SHP77 treated with DMSO at 0.1 percent for 48 hours (cell line): ENCODE data around the gene UBE2N.
A peak's percentile ranks its signal among the peaks of the same experiment; 100 is the strongest.

Experiments
- DNase-seq: peaks from one replicate; lab custom pipeline; 2025; lab: John Stamatoyannopoulos, UW

The UBE2N gene

DNA sequence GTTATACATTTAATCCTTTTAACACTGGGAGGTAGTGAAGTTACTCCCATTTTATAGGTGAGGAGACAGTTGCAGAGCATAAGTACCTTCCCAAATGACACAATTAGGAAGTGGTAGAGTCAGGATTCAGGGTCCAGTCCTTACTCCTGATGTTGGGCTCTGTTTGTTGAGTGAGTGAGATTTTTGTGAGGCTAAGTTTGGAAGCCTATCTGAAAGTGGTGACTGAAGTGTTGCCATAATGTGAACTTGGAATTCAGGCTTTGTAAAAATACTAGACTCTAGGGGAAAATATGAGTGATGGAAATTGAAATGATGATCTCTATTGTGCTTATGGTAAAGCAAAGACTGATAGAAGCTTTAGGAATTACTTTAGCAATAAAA is 61.8 kb downstream of the UBE2N start:
- no peak for DNase-seq

GRCh38 chr12:93379326-93379980 is 62.3 kb downstream of the UBE2N start:
- DNase-seq = no peak

GRCh38 chr12:93378998-93379325 is 62.8 kb downstream of the UBE2N start:
- DNase-seq = no peak

DNA sequence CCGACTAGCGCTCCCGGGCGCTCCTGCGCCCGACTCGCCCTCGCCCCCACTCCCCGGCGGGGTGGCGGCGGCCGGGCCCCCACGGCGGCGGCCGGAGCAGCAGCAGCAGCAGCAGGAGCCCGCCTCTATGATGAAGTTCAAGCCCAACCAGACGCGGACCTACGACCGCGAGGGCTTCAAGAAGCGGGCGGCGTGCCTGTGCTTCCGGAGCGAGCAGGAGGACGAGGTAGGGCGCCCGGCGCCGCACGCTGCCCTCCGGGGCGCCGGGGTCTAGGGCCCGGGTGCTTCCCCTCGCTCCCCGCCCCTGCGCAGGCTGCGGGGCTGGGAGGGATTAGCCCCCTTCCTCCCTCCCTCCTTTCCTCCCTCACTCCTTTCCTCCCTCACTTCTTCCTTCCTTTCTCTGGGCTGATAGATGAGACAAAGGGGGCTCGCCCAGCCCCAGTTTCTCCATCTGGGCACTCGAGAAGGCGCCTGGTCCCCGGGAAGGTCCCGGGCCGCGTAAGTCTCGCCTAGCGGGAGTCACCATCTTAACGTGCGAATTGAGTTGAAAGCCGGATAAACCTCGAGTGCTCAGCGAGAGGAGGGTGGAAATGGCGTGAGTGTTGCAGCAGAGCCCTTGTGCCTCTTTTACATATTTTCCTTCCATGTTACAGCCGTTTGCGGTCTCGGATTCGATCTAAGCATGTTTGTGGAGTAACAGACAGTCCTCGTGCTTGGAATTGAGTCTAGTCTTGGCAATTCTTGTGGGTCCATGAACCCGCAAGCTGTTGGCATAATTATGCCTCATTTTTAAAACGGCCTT is 63.4 kb downstream of the UBE2N start:
- DNase-seq = peak; percentile 66

DNA sequence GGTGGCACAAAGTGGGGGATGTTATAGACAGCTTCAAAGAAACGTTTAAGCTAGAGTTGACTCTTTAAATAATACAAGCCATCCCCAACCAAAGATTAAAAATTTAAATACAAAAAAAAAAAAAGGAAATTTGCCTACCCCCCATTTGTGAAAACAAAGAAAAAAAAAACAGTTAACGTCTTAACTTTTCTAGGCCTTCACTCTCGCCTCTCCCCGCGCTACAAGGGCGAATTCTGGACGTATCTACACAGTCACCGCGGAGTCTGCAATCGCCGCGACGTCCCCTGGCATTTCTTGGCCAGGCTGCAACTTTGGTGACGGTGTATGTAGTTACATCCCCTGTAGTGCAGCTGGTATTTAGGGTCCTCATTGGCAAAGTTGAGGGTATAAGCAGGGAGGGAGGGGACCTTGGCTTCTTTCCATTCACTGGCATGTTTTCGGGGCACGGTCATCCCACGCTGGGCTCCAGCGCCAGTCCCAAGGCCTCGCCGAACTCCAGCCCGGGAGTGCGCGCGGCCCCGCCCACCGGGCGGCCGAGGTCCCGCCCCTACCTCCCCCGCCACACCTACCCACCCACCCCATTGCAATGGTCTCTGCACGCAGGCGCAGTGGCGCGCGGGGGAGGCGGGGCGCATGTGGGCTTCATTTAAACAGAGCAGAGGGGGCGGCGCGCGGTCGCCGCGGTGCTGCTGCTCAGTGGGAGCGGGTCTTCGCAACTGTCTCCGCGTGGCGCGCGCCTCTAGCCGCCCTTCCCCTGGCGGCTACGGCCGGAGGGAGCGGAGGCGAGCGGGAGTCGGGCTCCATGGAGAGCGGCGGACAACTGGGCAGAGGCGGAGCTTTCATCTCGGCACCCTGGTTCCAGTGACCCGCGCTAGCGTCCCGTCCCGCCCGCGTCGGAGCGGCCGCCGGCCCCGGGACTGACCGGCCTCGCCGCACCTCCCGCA is 64.2 kb downstream of the UBE2N start, which contains the start of gene NUDT4:
TSS of gene NUDT4 (plus strand) at position 674 of the 944 bp plus-strand sequence. CDS start 398 bp downstream, outside the sequence.
- DNase-seq = peak; percentile 69

DNA sequence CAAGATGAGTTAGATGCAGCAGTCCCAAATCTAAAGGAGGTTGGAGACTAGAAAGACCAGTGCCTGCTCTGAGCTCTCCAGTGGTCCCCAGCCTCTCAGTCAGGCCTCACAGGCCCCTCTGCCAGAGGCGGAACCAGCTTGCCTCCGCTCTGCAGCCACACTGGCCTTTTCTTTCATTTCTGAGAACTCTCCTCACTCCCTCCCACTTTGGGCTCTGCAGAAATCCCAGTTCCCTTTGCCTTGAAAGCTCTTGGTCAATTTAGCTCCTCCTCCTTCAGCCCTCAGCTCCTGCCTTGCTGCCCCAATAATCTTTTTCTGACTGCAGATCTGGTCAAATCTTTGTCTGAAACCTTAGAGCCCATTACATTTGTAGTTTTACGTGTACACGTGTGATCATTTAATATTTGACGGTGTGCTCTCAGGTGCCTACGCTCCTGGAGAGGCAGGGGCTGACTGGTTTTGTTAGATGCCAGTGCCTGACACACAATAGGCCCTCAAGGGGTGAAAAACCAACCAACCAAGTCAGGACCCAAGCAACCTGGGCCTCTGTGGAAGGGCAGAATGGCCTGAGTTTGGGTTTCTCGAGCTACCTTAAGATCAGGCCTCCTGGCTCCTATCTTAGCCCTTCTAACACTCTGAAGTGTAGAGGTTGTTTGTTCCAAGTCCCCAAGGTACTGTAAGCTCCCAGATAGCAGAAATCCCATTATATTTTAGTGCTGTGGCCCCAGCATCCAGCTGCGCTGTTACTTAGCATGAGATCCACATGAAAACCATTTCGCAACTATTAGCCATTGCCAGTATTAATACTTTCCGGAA is 65.1 kb downstream of the UBE2N start:
- no peak for DNase-seq

DNA sequence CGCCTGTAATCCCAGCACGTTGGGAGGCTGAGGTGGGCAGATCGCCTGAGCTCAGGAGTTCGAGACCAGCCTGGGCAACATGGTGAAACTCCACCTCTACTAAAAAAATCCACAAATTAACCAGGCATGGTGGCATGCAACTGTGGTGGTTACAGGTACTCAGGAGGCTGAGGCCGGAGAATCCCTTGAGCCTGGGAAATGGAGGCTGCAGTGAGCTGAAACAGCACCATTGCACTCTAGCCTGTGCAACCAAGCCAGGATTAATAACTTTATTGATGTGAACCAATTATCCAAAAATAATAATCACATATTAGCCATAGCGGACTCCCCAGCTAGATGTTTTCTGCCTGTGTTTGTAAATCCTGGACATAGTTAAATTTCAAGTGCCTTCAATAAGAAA is 65.8 kb downstream of the UBE2N start:
- DNase-seq = no peak

DNA sequence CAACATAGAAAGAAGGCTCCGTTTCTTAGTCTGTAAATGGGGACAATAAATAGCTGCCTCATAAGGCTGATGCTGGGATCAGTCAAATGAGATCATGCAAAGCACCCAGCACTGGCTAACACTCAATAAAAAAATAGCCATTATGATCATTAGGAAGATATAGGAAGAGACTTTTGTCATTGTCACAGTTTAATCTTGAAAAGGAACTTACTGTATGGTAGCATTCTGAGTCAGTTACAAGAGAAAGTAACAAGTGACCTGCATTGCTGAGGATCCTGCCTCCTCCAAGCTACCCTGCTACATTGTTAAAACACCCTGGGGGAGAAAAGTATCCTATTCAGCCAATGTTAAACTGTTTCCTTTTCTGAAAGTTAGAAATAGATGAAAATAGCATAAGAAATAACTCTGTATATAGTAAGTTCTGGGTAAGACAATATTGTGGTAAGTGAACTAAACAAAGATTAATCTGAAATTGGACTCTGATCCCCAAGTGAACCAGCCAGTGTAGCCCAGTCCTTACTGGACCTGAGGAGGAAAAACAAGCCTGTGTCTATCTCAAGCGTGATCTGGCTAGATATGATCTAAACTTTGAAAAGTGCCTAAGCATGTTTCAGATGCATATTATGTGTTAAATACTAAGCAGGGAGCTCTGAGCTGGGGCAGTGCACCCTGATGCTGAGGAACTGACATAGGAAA is 67.6 kb downstream of the UBE2N start:
- DNase-seq = no peak

DNA sequence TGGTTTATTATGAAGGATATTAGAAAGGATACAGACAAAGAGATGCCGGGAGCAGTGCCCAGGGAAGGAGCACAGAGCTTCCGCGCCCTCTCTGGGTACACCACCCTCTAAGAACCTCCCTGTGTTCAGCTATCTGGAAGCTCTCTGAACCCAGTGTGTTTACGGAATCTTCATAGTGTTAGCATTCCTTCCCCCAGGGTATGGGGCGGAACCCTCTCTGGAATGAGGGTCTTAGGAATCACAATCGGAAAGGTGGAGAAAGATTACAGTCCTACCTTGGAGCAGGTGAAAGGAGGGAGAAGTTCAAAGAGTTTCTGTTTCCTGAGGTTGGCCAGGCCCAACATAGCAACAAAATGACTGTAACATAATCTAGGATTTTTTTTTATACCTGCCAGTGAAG is 70.8 kb downstream of the UBE2N start:
- no peak for DNase-seq

- DNase-seq = no peak
These were observed 72.2 kb downstream of the UBE2N start for GRCh38 chr12:93369505-93369904.

- DNase-seq = no peak
These were observed 73.0 kb downstream of the UBE2N start for GRCh38 chr12:93368766-93369165.

DNA sequence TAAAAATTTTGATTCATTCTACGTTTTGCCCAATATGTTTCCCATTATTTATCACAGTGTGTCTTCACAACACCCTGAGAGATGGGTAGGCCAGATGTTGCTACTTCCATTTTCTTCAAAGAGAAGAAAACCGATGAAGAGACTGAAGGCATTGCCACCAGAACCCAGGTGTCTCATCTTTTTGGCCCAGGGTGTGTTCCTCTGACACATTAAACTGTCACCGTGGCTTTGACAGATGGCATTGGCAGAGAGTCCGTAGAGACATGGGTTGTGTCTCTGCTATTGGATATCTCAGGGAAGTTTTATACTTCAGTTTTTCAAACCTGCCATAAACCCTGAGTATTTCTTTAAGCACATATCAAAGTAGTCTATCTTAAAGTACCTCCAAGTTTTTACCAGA is 75.3 kb downstream of the UBE2N start:
- no peak for DNase-seq

GRCh38 chr12:93365616-93366405 is 75.9 kb downstream of the UBE2N start:
- no peak for DNase-seq

DNA sequence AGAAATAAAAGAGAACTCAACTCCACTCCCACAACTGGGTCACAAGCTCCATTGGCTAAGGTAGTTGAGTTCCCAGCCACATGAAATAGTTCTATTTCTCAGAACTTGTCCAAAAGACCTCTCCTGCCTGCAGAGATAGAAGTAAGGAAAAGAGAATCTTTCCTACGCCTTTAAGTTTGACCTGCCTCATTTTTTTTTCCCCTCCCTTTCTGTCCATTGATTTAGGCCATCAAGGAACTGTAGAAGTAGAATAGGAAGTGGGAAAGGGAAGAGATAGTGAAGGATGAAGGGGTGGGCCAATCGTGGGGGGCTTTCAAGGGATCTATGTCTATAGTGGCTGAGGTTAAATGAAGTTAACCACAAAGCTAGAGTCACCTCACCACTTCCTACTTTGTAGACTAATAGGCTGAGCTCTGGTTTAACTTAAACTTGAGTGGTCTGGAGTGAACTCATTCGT is 77.9 kb downstream of the UBE2N start:
- no peak for DNase-seq

DNA sequence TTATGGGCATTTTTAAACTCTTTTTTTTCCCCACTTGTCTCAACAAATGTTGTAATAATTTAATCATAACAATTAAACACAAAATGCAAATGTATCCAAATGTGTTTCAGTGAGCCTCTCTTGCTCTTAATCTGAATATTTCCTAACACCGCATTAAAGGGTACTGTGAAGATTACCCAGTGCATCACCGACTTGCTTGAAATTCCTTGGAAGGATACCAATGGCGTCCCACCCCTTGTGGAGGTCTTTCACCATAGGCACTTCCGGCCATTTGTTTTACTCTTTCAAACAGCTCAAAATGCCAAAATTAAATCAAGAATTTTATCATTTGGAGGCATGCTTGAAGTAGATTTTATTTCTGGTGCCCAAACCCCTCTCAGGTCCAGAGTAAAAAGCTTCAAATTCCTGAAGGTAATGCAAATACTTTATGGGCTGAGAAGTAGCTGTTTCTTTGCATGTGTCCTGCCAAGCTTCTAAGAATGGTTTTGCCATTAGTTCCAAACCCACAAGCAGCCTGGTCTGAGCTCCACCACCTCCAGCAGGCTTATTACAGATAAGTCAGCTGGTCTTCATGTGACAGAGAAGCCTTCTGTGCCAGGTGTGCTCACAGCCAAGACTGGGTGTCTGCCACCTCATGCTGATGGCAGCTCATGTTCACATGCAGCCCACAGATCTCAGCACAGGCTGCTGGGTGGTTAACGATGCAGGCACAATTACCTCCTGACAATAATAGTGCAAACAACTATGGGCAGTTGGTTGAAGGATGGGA is 80.4 kb downstream of the UBE2N start:
- no peak for DNase-seq

DNA sequence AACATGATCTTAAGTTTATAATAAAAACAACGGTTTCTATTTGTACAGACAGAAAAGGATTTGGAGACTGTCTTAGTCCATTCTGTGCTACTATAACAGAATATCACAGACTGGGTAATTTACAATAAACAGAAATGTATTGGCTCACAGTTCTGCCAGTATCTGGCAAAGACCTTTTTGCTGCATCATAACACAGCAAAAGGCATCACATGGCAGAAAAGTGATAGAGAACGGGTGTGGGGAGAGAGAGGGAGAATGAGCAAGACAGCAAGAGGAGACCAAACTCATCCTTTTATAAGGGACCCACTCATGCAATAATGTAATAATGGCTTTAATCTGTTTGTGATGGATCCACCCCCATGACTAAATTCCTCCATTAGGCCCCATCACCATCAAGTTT is 81.1 kb downstream of the UBE2N start:
- no peak for DNase-seq

GRCh38 chr12:93358821-93359220 is 82.9 kb downstream of the UBE2N start:
- DNase-seq = no peak

DNA sequence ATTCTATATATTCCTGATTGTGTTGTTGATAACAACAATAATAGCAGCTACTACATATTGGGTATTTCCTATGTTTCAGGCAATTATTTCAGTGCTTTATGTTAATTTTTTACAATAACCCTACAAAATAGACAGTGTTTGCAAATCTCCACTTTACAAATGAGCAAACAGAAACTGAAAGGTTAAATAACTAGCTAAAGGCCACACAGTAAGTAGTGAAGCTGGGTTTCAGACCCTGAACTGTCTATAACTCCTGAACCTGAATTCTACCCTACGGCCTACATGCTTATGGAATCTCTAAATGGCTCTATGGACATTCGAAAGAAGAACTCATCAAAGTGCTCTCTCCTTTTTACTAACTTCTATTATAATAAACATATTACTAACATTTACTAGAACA is 83.7 kb downstream of the UBE2N start:
- no peak for DNase-seq

GRCh38 chr12:93356214-93356613 is 85.5 kb downstream of the UBE2N start:
- no peak for DNase-seq
